ENCODE measurements around the gene GPC6.

- TF ChIP-seq CTCF (IDR thresholded peaks at IDR 0.05; ENCODE audit: low read depth, low read length) (no peak), EZH2phosphoT487 (IDR thresholded peaks at IDR 0.05; ENCODE audit: low read depth) (no peak)
Observed at GRCh38 chr13:94205896-94206295, 979.3 kb downstream of the GPC6 start.
